Heart left ventricle (tissue), 16 donors: Measurements from ENCODE around the gene FHIP1A. TPM values are rescaled to one million over a fixed set of nuclear protein-coding genes. Genes with fewer than 3 reads are reported as not detected.

ENCODE experiments used
- ATAC-seq, 4 donors: fragments of 200-7000 bp; cut with Tn5 transposase; one replicate each; pipeline ENCODE4 v1.9.1; 2020 to 2022; ENCODE audit warnings: moderate library complexity in 4 of 4, mild to moderate bottlenecking in 3 of 4, moderate number of reproducible peaks in 1 of 4
- DNase-seq, 5 donors: peaks; one replicate each; pipeline ENCODE4 v3.0.0-alpha.2; 2020
- H3K27ac ChIP-seq, 12 donors: fragments of 200-600 bp; sonication (generic) in 4 of 12; one replicate each; pipeline versions ENCODE4 v1.5.0 to v1.8.0; 2016 to 2022; ENCODE audit warnings: mild to moderate bottlenecking in 2 of 12
- H3K27me3 ChIP-seq, 9 donors: fragments of 200-600 bp; sonication (generic) in 2 of 9; one replicate each; pipeline versions ENCODE4 v1.5.1 to v1.8.0; 2016 to 2022; ENCODE audit warnings: mild to moderate bottlenecking in 3 of 9
- H3K36me3 ChIP-seq, 9 donors: fragments of 200-600 bp; sonication (generic) in 2 of 9; one replicate each; pipeline versions ENCODE4 v1.5.0 to v1.8.0; 2018 to 2022; ENCODE audit warnings: mild to moderate bottlenecking in 2 of 9
- H3K4me1 ChIP-seq, 12 donors: fragments of 200-600 bp; sonication (generic) in 4 of 12; one replicate each; pipeline versions ENCODE4 v1.5.0 to v1.8.0; 2016 to 2022; ENCODE audit warnings: mild to moderate bottlenecking in 3 of 12
- H3K4me3 ChIP-seq, 12 donors: fragments of 200-600 bp; sonication (generic) in 4 of 12; one replicate each; pipeline versions ENCODE4 v1.5.0 to v1.8.0; 2017 to 2022; ENCODE audit warnings: mild to moderate bottlenecking in 9 of 12, moderate library complexity in 4 of 12
- H3K9me3 ChIP-seq, 12 donors: fragments of 200-600 bp; sonication (generic) in 4 of 12; one replicate each; pipeline versions ENCODE4 v1.5.0 to v1.8.0; 2016 to 2022; ENCODE audit warnings: mild to moderate bottlenecking in 1 of 12
- POLR2A ChIP-seq, 2 donors: fragments of 450-650 bp; IDR thresholded peaks; one replicate each; pipeline ENCODE4 v1.6.1; 2017; ENCODE audit warnings: antibody characterized with exemption in 2 of 2, mild to moderate bottlenecking in 2 of 2, moderate library complexity in 2 of 2
- WGBS, 4 donors: extraction: QIAGEN DNeasy Blood & Tissue Kit in 2 of 4; methylation state at CpG; one replicate each; pipeline versions ENCODE4 v1.1.5 to v1.1.7; 2013 to 2018; 5-methylcytosine and 5-hydroxymethylcytosine counted together
- intact Hi-C, 10 donors: fragments of 100-400 bp; cut with DNase I; formaldehyde crosslinking; loops; one replicate each; pipeline versions ENCODE4 v1.11.1 to v1.14.2; 2022
- polyA plus RNA-seq, 2 donors: library from polyadenylated mRNA; stranded (reverse); fragments of 200-250 nt; gene quantifications; one replicate each; pipeline ENCODE4 v1.2.3, GENCODE V29; 2013
- total RNA-seq, 9 donors: library from RNA; depleted of rRNA in 2 of 9; stranded (reverse); fragments of >200 nt in 2 of 9; fragmentation: NEBNext Ultra II Directional in 3 of 9; extraction: Animal tissue kit (Norgen Biotek cat#: 25700) in 3 of 9; gene quantifications; one replicate each; pipeline versions ENCODE4 v1.1.0 to v1.2.4, GENCODE V29; 2016 to 2023
- TF ChIP-seq, protein P1 (sequence below), 12 donors: fragments of 200-600 bp; sonication (generic) in 4 of 12; IDR thresholded peaks; one replicate each; pipeline versions ENCODE4 v1.5.0 to v1.8.0; 2018 to 2022; ENCODE audit warnings: antibody characterized with exemption in 12 of 12, mild to moderate bottlenecking in 5 of 12
- donor health status: ischemic (EF 13 %, LVEDD 7.1; RV severe dilation, severe dysfunction).
- donor health status: healthy with polysubstance abuse.
- donor health status: DM: no; HTN: yes; CAD: no.
- donor health status: DM: no; HTN: no; CAD: no.
- donor health status: ischemic (EF 25% LVEDD 6.9; RV normal size, moderate dysfunction).
- donor health status: ischemic (EF 25% LVEDD 5.7; RV mildly dilated, moderate dysfunction).
- donor health status: healthy.
- donor health status: DM: yes; HTN: yes; CAD: no.
- donor health status: ischemic (EF 35%, LVEDD 5.7; RV mildly dilated, moderate dysfunction).
- donor health status: nonischemic (EF 11% LVEDD 7.7; RV severe dilation, severe dysfunction).
- donor health status: DM: yes; HTN: yes; CAD: no.
- donor health status: PGD.
- donor health status: ischemic (EF 29% LVEDD 5.4; RV normal size, mild dysfunction).
- donor health status: nonischemic (EF 23%, LVEDD 6.1; RV moderate dilation, normal function).

Gene FHIP1A
- total and polyA plus RNA-seq, 11 donors, result 3.7 to 32.0 (median 23.6) TPM

- Histone ChIP-seq H3K27me3 (no peaks in the 10 kb centered on the region), H3K4me3 (no peak overlapping the region), H3K4me1 (no peaks in the 10 kb centered on the region), H3K36me3 (no peaks in the 10 kb centered on the region), H3K9me3 (peaks cover 0 to 4% (median 0%) of the 10 kb centered on the region in 12 donors), H3K27ac (no peak overlapping the region)
- ATAC-seq, result no peak
- intact Hi-C loops, result no loop called here
- DNase-seq, result no peak
- no peak for TF ChIP-seq POLR2A (IDR thresholded peaks at IDR 0.05)
- TF ChIP-seq, protein P1, sequence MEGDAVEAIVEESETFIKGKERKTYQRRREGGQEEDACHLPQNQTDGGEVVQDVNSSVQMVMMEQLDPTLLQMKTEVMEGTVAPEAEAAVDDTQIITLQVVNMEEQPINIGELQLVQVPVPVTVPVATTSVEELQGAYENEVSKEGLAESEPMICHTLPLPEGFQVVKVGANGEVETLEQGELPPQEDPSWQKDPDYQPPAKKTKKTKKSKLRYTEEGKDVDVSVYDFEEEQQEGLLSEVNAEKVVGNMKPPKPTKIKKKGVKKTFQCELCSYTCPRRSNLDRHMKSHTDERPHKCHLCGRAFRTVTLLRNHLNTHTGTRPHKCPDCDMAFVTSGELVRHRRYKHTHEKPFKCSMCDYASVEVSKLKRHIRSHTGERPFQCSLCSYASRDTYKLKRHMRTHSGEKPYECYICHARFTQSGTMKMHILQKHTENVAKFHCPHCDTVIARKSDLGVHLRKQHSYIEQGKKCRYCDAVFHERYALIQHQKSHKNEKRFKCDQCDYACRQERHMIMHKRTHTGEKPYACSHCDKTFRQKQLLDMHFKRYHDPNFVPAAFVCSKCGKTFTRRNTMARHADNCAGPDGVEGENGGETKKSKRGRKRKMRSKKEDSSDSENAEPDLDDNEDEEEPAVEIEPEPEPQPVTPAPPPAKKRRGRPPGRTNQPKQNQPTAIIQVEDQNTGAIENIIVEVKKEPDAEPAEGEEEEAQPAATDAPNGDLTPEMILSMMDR (IDR thresholded peaks at IDR 0.05), result no peak
Observed at GRCh38 chr4:151395873-151396272, 13.1 kb upstream of the FHIP1A start.

DNA sequence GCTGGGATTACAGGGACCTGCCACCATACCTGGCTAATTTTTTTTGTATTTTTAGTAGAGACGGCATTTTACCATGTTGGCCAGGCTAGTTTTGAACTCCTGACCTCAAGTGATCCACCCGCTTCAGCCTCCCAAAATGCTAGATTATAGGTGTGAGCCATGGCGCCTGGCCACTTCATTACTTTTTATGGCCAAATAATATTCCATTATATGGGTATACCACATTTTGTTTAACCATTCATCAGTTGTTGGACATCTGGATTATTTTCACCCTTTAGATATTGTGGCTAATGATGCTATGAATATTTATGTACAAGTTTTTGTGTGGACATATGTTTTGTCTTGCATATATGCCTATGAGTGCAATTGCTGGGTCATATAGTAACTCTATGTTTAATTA is 8.6 kb upstream of the FHIP1A start:
- Histone ChIP-seq H3K4me3 (no peak overlapping the region), H3K4me1 (no peaks in the 10 kb centered on the region), H3K36me3 (no peaks in the 10 kb centered on the region), H3K27me3 (no peaks in the 10 kb centered on the region), H3K9me3 (peaks cover 0 to 4% (median 0%) of the 10 kb centered on the region in 12 donors), H3K27ac (no peak overlapping the region)
- intact Hi-C loops, result no loop called here
- DNase-seq (no peak), ATAC-seq (no peak)
- TF ChIP-seq, protein P1 (IDR thresholded peaks at IDR 0.05), result no peak
- no peak for TF ChIP-seq POLR2A (IDR thresholded peaks at IDR 0.05)
- WGBS, 4 donors, result 95 to 98% (median 96%) methylated on average over 3 of the region's 3 CpGs

DNA sequence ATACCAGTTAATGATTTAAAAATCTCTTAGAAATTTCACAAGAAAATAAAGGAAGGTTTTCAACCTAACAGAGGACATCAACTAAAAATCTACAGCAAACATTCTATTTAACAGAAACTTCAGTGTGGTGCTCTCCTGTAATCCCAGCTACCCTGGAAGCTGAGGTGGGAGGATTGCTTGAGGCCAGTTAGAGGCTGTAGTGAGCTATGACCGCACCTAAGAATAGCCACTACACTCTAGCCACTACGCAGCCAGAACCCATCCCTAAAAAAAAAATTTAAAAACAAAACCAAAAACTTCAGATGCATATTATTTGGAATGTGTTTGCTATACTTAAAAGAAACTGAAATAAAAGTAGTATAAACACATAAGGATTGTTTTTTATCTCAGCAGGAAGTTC is 7.2 kb upstream of the FHIP1A start:
- intact Hi-C loops, result no loop called here

DNA sequence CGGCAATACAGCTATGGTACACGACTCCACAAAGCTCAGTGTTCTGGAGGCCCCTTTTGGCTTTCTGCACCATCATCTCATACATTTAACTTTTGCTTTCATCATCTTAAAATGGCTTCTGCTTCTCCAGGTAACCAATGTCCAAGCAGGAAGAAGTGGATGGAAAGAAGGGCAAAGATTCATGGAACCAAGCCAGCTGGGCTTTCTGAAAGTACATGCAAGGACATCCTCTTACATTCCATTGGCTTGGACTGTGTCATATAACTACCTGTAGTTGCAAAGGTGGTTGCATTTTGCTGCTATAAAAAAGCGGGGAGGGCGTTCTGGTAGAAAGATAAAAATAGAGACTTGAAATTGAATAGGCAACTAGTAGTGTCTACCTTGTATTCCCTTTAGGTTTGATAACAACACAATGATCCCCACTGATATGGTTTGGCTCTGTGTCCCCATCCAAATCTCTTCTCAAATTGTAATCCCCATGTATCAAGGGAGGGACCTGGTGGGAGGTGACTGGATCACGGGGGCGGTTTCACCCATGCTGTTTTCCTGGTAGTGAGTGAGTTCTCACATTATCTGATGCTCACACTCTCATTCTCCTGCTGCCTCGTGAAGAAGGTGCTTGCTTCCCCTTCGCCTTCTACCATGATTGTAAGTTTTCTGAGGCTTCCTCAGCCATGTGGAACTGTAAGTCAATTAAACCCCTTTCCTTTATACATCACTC is 6.7 kb upstream of the FHIP1A start:
- H3K4me1 ChIP-seq, result peaks cover 0 to 1% (median 0%) of the 10 kb centered on the region in 12 donors
- intact Hi-C loops, result no loop called here
- 69 to 78% (median 75%) methylated on average over 8 of the region's 8 CpGs for WGBS, 4 donors
- DNase-seq (no peak), ATAC-seq (no peak)
- no peak overlapping the region for H3K27ac ChIP-seq
- TF ChIP-seq POLR2A (IDR thresholded peaks at IDR 0.05), result no peak
- TF ChIP-seq, protein P1 (IDR thresholded peaks at IDR 0.05), result no peak
- no peaks in the 10 kb centered on the region for H3K36me3 ChIP-seq
- no peaks in the 10 kb centered on the region for H3K27me3 ChIP-seq
- peaks cover 0 to 4% (median 0%) of the 10 kb centered on the region in 12 donors for H3K9me3 ChIP-seq
- H3K4me3 ChIP-seq, result no peak overlapping the region

More for the DNA sequence above, 7.2 kb upstream of the FHIP1A start:
- 88 to 91% (median 90%) methylated on average over 2 of the region's 2 CpGs for WGBS, 4 donors
- Histone ChIP-seq H3K9me3 (peaks cover 0 to 4% (median 0%) of the 10 kb centered on the region in 12 donors), H3K4me3 (no peak overlapping the region), H3K36me3 (no peaks in the 10 kb centered on the region), H3K27me3 (no peaks in the 10 kb centered on the region), H3K4me1 (no peaks in the 10 kb centered on the region), H3K27ac (no peak overlapping the region)
- no peak for DNase-seq
- TF ChIP-seq, protein P1 (IDR thresholded peaks at IDR 0.05), result no peak
- no peak for TF ChIP-seq POLR2A (IDR thresholded peaks at IDR 0.05)
- ATAC-seq, result no peak
